Fibroblast of pulmonary artery (primary cell): ENCODE results near the gene PPP1R26.
"Not testable (repeated sequence)": the region's sequence is repeated elsewhere in the genome, so short reads cannot be mapped to it uniquely, and the experiment has no call there.

Source experiments
- DNase-seq: peaks from one replicate; pipeline ENCODE4 v3.0.0-alpha.2; 2010; ENCODE audit warnings: low read depth
- H3K4me3 ChIP-seq: replicated peaks from 2 replicates; pipeline ENCODE4 v1.5.1; 2011; ENCODE audit warnings: low read depth, mild to moderate bottlenecking, control low read depth, low read length, moderate library complexity
- CTCF ChIP-seq: IDR thresholded peaks from 2 replicates; pipeline ENCODE4 v1.5.1; 2011; ENCODE audit warnings: mild to moderate bottlenecking, control low read depth, low read length, inconsistent platforms; ENCODE audit errors: missing control alignments

The PPP1R26 gene

GRCh38 chr9:135455401-135456030 is 24.1 kb upstream of the PPP1R26 start:
- H3K4me3 ChIP-seq: no peak overlapping the region
- DNase-seq: no peak
- no peak for TF ChIP-seq CTCF

- no peak for DNase-seq
- TF ChIP-seq CTCF: no peak
- no peak overlapping the region for H3K4me3 ChIP-seq
Observed at GRCh38 chr9:135456436-135457104, 23.0 kb upstream of the PPP1R26 start.

GRCh38 chr9:135458478-135458877 is 21.1 kb upstream of the PPP1R26 start:
- not testable (repeated sequence) for DNase-seq, H3K4me3 ChIP-seq

GRCh38 chr9:135461936-135462335 is 17.6 kb upstream of the PPP1R26 start:
- DNase-seq: no peak
- H3K4me3 ChIP-seq: no peak overlapping the region
- no peak for TF ChIP-seq CTCF

GRCh38 chr9:135463140-135463539 is 16.4 kb upstream of the PPP1R26 start:
- no peak for TF ChIP-seq CTCF
- no peak overlapping the region for H3K4me3 ChIP-seq
- DNase-seq: no peak

GRCh38 chr9:135464181-135464580 is 15.4 kb upstream of the PPP1R26 start:
- DNase-seq: no peak
- no peak for TF ChIP-seq CTCF
- no peak overlapping the region for H3K4me3 ChIP-seq

- H3K4me3 ChIP-seq: peak overlapping the region; percentile 24
- TF ChIP-seq CTCF: no peak
- DNase-seq: peak; percentile 31
Observed at GRCh38 chr9:135468854-135469521, 10.6 kb upstream of the PPP1R26 start.
